H1 (cell line): Measurements from ENCODE around the gene KAZALD1. TPM values are rescaled to one million over a fixed set of nuclear protein-coding genes. Genes with fewer than 3 reads are reported as not detected.

Source experiments
- CTCF ChIA-PET: fragments of 300-600 bp; sonication (Branson Sonifier 250); formaldehyde crosslinking; loops from one replicate; lab custom pipeline; 2021; ENCODE audit not compliant: partially characterized antibody; lab: Charles Lee
- POLR2A ChIA-PET: fragments of 300-600 bp; sonication (Branson Sonifier 250); formaldehyde crosslinking; loops from one replicate; lab custom pipeline; 2021; ENCODE audit warnings: inconsistent platforms; ENCODE audit not compliant: partially characterized antibody; lab: Charles Lee
- DNase-seq, 2 experiments: peaks; one replicate each; pipeline versions ENCODE4 v3.0.0 to v3.0.0-alpha.2; 2010 to 2022; ENCODE audit warnings: low spot score in 2 of 2, low read depth in 1 of 2, mixed read lengths in 1 of 2
- FAIRE-seq: peaks from 2 replicates; lab custom pipeline; 2011; peaks lifted over from hg19 to GRCh38; lab: Jason Lieb, UNC
- H2AFZ ChIP-seq: 2 replicates; pipeline ENCODE4 v1.8.1; 2012; ENCODE audit warnings: low read length, inconsistent platforms
- H2AK5ac ChIP-seq: 2 replicates; pipeline ENCODE4 v1.6.1; 2013; ENCODE audit warnings: low read depth, low read length
- H2BK120ac ChIP-seq: replicated peaks from 2 replicates; pipeline ENCODE3; 2013; ENCODE audit warnings: low read depth, low read length, inconsistent platforms
- H2BK12ac ChIP-seq: 2 replicates; pipeline ENCODE4 v1.6.1; 2013; ENCODE audit warnings: low read depth, low read length
- H2BK15ac ChIP-seq: 2 replicates; pipeline ENCODE4 v1.6.1; 2013; ENCODE audit warnings: low read length
- H2BK20ac ChIP-seq: 2 replicates; pipeline ENCODE4 v1.6.1; 2013; ENCODE audit warnings: low read length
- H2BK5ac ChIP-seq: 2 replicates; pipeline ENCODE4 v1.6.1; 2013; ENCODE audit warnings: low read depth, low read length
- H3K14ac ChIP-seq: 2 replicates; pipeline ENCODE4 v1.6.1; 2013; ENCODE audit warnings: inconsistent platforms; ENCODE audit not compliant: insufficient read length
- H3K18ac ChIP-seq: 2 replicates; pipeline ENCODE4 v1.6.1; 2013; ENCODE audit warnings: low read length; ENCODE audit errors: extremely low read depth
- H3K23ac ChIP-seq: 2 replicates; pipeline ENCODE4 v1.6.1; 2013; ENCODE audit warnings: inconsistent platforms; ENCODE audit not compliant: insufficient read length
- H3K23me2 ChIP-seq: 2 replicates; pipeline ENCODE4 v1.6.1; 2013; ENCODE audit warnings: low read depth, low read length
- H3K27ac ChIP-seq: 2 replicates; pipeline ENCODE4 v1.6.1; 2011; ENCODE audit warnings: low read depth, low read length, inconsistent platforms
- H3K27me3 ChIP-seq, 4 experiments: replicated peaks in 1 of 4; 1 replicate in 1 of 4; 2 replicates in 3 of 4; pipeline versions ENCODE4 v1.6.1 to v1.8.1; 2011 to 2013; ENCODE audit warnings: low read length in 3 of 4, mild to moderate bottlenecking in 3 of 4, inconsistent platforms in 2 of 4, mixed read lengths in 2 of 4, moderate library complexity in 1 of 4; ENCODE audit not compliant: control insufficient read depth in 3 of 4, insufficient read depth in 3 of 4; ENCODE audit errors: extremely low read depth in 1 of 4
- H3K36me3 ChIP-seq, 4 experiments: 2 replicates each; pipeline versions ENCODE4 v1.6.1 to v1.8.1; 2011 to 2013; ENCODE audit warnings: mild to moderate bottlenecking in 4 of 4, low read length in 3 of 4, moderate library complexity in 2 of 4, control low read depth in 1 of 4, inconsistent platforms in 1 of 4; ENCODE audit not compliant: insufficient read depth in 4 of 4, control insufficient read depth in 2 of 4
- H3K4ac ChIP-seq: replicated peaks from 2 replicates; pipeline ENCODE3; 2013; ENCODE audit warnings: low read length, low read depth, mixed read lengths, inconsistent platforms; ENCODE audit not compliant: insufficient read length
- H3K4me1 ChIP-seq, 4 experiments: replicated peaks in 1 of 4; 1 replicate in 1 of 4; 2 replicates in 3 of 4; pipeline versions ENCODE4 v1.6.1 to v1.8.1; 2011 to 2013; ENCODE audit warnings: low read length in 3 of 4, inconsistent platforms in 2 of 4, mixed read lengths in 1 of 4; ENCODE audit not compliant: insufficient read depth in 4 of 4, control insufficient read depth in 3 of 4
- H3K4me2 ChIP-seq, 2 experiments: 2 replicates each; pipeline versions ENCODE4 v1.6.1 to v1.8.1; 2011 to 2013; ENCODE audit warnings: low read depth in 2 of 2, low read length in 2 of 2, control low read depth in 1 of 2, inconsistent platforms in 1 of 2, mild to moderate bottlenecking in 1 of 2; ENCODE audit not compliant: insufficient read depth in 1 of 2
- H3K4me3 ChIP-seq, 4 experiments: fragments of 200-600, 300-600 bp in 1 of 4; sonication (generic), shearing (Covaris generic), sonication (Bioruptor Twin) in 1 of 4; 2 replicates each; pipeline versions ENCODE4 v1.5.1 to v1.8.1; 2011 to 2016; ENCODE audit warnings: low read length in 4 of 4, low read depth in 3 of 4, control low read depth in 2 of 4, inconsistent platforms in 2 of 4, mild to moderate bottlenecking in 2 of 4, mixed read lengths in 1 of 4, moderate library complexity in 1 of 4; ENCODE audit not compliant: insufficient read depth in 2 of 4; ENCODE audit errors: extremely low read depth in 1 of 4
- H3K56ac ChIP-seq: replicated peaks from 2 replicates; pipeline ENCODE3; 2013; ENCODE audit warnings: low read depth, mild to moderate bottlenecking, mixed read lengths, low read length, inconsistent platforms; ENCODE audit not compliant: insufficient read length
- H3K79me1 ChIP-seq: 2 replicates; pipeline ENCODE4 v1.6.1; 2013; ENCODE audit warnings: low read depth, low read length, control low read depth
- H3K79me2 ChIP-seq, 2 experiments: 2 replicates each; pipeline versions ENCODE4 v1.6.1 to v1.8.1; 2012 to 2013; ENCODE audit warnings: low read length in 2 of 2, mild to moderate bottlenecking in 2 of 2, inconsistent platforms in 1 of 2; ENCODE audit not compliant: insufficient read depth in 2 of 2, control insufficient read depth in 1 of 2
- H3K9ac ChIP-seq, 4 experiments: replicated peaks in 1 of 4; 1 replicate in 1 of 4; 2 replicates in 3 of 4; pipeline versions ENCODE4 v1.6.1 to v1.8.1; 2011 to 2013; ENCODE audit warnings: low read depth in 3 of 4, low read length in 3 of 4, control low read depth in 2 of 4, mild to moderate bottlenecking in 2 of 4, moderate library complexity in 2 of 4, inconsistent platforms in 1 of 4; ENCODE audit errors: extremely low read depth in 1 of 4
- H3K9me3 ChIP-seq, 2 experiments: 2 replicates each; pipeline versions ENCODE4 v1.6.1 to v1.8.1; 2012 to 2013; ENCODE audit warnings: mild to moderate bottlenecking in 2 of 2, moderate library complexity in 2 of 2, control low read depth in 1 of 2, inconsistent platforms in 1 of 2, low read depth in 1 of 2, low read length in 1 of 2, mixed read lengths in 1 of 2; ENCODE audit not compliant: insufficient read depth in 2 of 2
- H4K20me1 ChIP-seq, 2 experiments: replicated peaks in 1 of 2; 2 replicates each; pipeline versions ENCODE3 to v1.8.1; 2011 to 2013; ENCODE audit warnings: inconsistent platforms in 2 of 2, low read length in 2 of 2, mild to moderate bottlenecking in 1 of 2; ENCODE audit not compliant: insufficient read depth in 2 of 2, control insufficient read depth in 1 of 2
- H4K5ac ChIP-seq: 2 replicates; pipeline ENCODE4 v1.6.1; 2013; ENCODE audit warnings: low read length, low read depth, mixed read lengths, inconsistent platforms; ENCODE audit not compliant: insufficient read length
- H4K8ac ChIP-seq: 2 replicates; pipeline ENCODE4 v1.8.0; 2013; ENCODE audit warnings: mild to moderate bottlenecking, moderate library complexity, low read length, inconsistent platforms; ENCODE audit not compliant: insufficient read depth; ENCODE audit errors: extremely low read depth
- H4K91ac ChIP-seq: replicated peaks from 2 replicates; pipeline ENCODE3; 2013; ENCODE audit warnings: low read length, mixed read lengths, inconsistent platforms; ENCODE audit not compliant: insufficient read length
- ATF2 ChIP-seq: IDR thresholded peaks from 2 replicates; pipeline ENCODE4 v1.6.1; 2012; ENCODE audit warnings: low read length, inconsistent platforms
- BRCA1 ChIP-seq: IDR thresholded peaks from 2 replicates; pipeline ENCODE4 v1.6.1; 2012; ENCODE audit warnings: low read depth, low read length, improper control_type of control experiment
- HDAC6 ChIP-seq: IDR thresholded peaks from one replicate; pipeline ENCODE4 v1.7.1; 2012; ENCODE audit warnings: low read depth, mild to moderate bottlenecking, inconsistent platforms, low read length, moderate library complexity
- KDM5A ChIP-seq: fragments of 200-600 bp; IDR thresholded peaks from 2 replicates; pipeline ENCODE4 v1.7.1; 2012; ENCODE audit warnings: mild to moderate bottlenecking, low read length, inconsistent platforms, mixed read lengths
- SP1 ChIP-seq: IDR thresholded peaks from 2 replicates; pipeline ENCODE4 v1.6.1; 2011; ENCODE audit warnings: low read depth, low read length
- YY1 ChIP-seq: IDR thresholded peaks from 2 replicates; pipeline ENCODE4 v1.6.1; 2011; ENCODE audit warnings: low read depth, mild to moderate bottlenecking, low read length
- WGBS, 2 experiments: shearing (Covaris generic) in 1 of 2; methylation state at CpG; one replicate each; pipeline versions ENCODE4 v1.1.6 to v1.1.7; 2013 to 2015; ENCODE audit warnings: low lambda C conversion rate in 2 of 2, mixed read lengths in 2 of 2, inconsistent platforms in 1 of 2, low coverage in 1 of 2, missing lambda C conversion rate in 1 of 2; ENCODE audit not compliant: insufficient replicate concordance in 2 of 2, insufficient coverage in 1 of 2, insufficient read length in 1 of 2; ENCODE audit errors: extremely low coverage in 1 of 2, missing lambda C conversion rate in 1 of 2; 5-methylcytosine and 5-hydroxymethylcytosine counted together
- polyA plus RNA-seq, 7 experiments: library from polyadenylated mRNA; depleted of rRNA in 3 of 7; stranded (reverse) in 5 of 7; unstranded in 2 of 7; fragments of >200 nt in 5 of 7; fragments of 200-250 nt in 2 of 7; gene quantifications; 1 replicate in 5 of 7; 2 replicates in 1 of 7; 4 replicates in 1 of 7; pipeline versions ENCODE4 v1.2.1 to v1.2.3, GENCODE V29; 2011 to 2013; ENCODE audit warnings: missing spikeins in 2 of 7, mixed read lengths in 2 of 7
- total RNA-seq: library from RNA; stranded (reverse); fragmentation: NEBNext Ultra II Directional; extraction: Animal tissue kit (Norgen Biotek cat#: 25700); gene quantifications from 2 replicates; pipeline ENCODE4 v1.2.1, GENCODE V29; 2021

KAZALD1 gene
- total and polyA plus RNA-seq, 2 of the 8 experiments (the other 6 are each of a cell fraction or from before 2014, with no cell fraction given), result 0.65 to 1.9 TPM

- Histone ChIP-seq H4K91ac (no peak overlapping the region), H2AFZ (no peak overlapping the region), H2AK5ac (no peak overlapping the region), H4K5ac (no peak overlapping the region), H3K9me3 (no peaks in the 10 kb centered on the region), H3K9ac (no peak overlapping the region), H2BK12ac (no peak overlapping the region), H3K14ac (no peak overlapping the region), H3K4me1 (peaks cover 0 to 11% (median 3%) of the 10 kb centered on the region in 4 experiments; a peak in 3 of 7 replicates), H3K79me2 (no peaks in the 10 kb centered on the region), H3K4me3 (no peak overlapping the region), H2BK120ac (no peak overlapping the region), H3K56ac (no peak overlapping the region), H2BK20ac (no peak overlapping the region), H3K23me2 (no peaks in the 10 kb centered on the region), H3K4ac (no peak overlapping the region), H2BK5ac (no peak overlapping the region), H3K18ac (no peak overlapping the region), H2BK15ac (no peak overlapping the region), H4K20me1 (peaks cover 0 to 1% of the 10 kb centered on the region in 2 experiments), H3K36me3 (no peaks in the 10 kb centered on the region), H3K23ac (no peak overlapping the region), H4K8ac (peak overlapping the region; percentile 25; the same call in 1 of the 2 replicates), H3K27ac (no peak overlapping the region), H3K4me2 (no peak overlapping the region), H3K79me1 (no peaks in the 10 kb centered on the region), H3K27me3 (peaks cover 7 to 22% (median 19%) of the 10 kb centered on the region in 4 experiments)
- 54% methylated on average over 2 of the region's 2 CpGs; no CpG with 5 or more reads in 1 of the 2 experiments for WGBS, 2 experiments
- TF ChIP-seq ATF2 (no peak), HDAC6 (no peak), YY1 (no peak), KDM5A (no peak), BRCA1 (no peak), SP1 (no peak)
- no peak for DNase-seq
- CTCF ChIA-PET, result interaction anchor here (0.6 to 51.8 kb wide), 23 partner anchors 14 to 447 kb away, joined by 3 to 2176 read pairs (median 4); partner anchors contain the start of genes KAZALD1, LBX1, PDZD7 and SFXN3
- FAIRE-seq, result no peak
- POLR2A ChIA-PET, result interaction anchor here (0.9 to 1.3 kb wide), 3 partner anchors 9 to 22 kb away, joined by 3 to 4 read pairs (median 4); partner anchors contain the start of genes KAZALD1 and SFXN3
These were observed 20.9 kb upstream of the KAZALD1 start for GRCh38 chr10:101040851-101041250.
